Measurements from ENCODE around the gene MRTFA. TPM values are rescaled to one million over a fixed set of nuclear protein-coding genes. Genes with fewer than 3 reads are reported as not detected.
"Not testable (repeated sequence)": the region's sequence is repeated elsewhere in the genome, so short reads cannot be mapped to it uniquely, and the experiment has no call there.

Gene MRTFA
- total and polyA plus RNA-seq, 3 donors from 2014 or later: 59.5 to 162 (median 158) TPM

- DNase-seq: no peak
- H3K27ac ChIP-seq: no peak overlapping the region
- no peak for TF ChIP-seq POLR2A (IDR thresholded peaks at IDR 0.05)
- TF ChIP-seq CTCF (IDR thresholded peaks at IDR 0.05): no peak
- no peaks in the 10 kb centered on the region for H3K9me3 ChIP-seq
- intact Hi-C loops (cut with DNase I; ENCODE audit: low total_unique reads): no loop called here
- WGBS, 2 donors: 74 to 75% methylated on average over 5 of the region's 5 CpGs
- no peak overlapping the region for H3K4me3 ChIP-seq
- H3K36me3 ChIP-seq (ENCODE audit: low read depth, missing control alignments): no peaks in the 10 kb centered on the region
- H3K27me3 ChIP-seq: no peaks in the 10 kb centered on the region
- no peaks in the 10 kb centered on the region for H3K4me1 ChIP-seq
Measured at GRCh38 chr22:40387746-40388145, 248.8 kb downstream of the MRTFA start.

GRCh38 chr22:40385036-40385782, 251.3 kb downstream of the MRTFA start:
- Histone ChIP-seq H3K4me3 (no peak overlapping the region), H3K27me3 (no peaks in the 10 kb centered on the region), H3K4me1 (no peaks in the 10 kb centered on the region), H3K27ac (no peak overlapping the region), H3K9me3 (no peaks in the 10 kb centered on the region), H3K36me3 (ENCODE audit: low read depth, missing control alignments) (no peaks in the 10 kb centered on the region)
- intact Hi-C loops (cut with DNase I; ENCODE audit: low total_unique reads): no loop called here
- DNase-seq: no peak
- 83 to 89% methylated on average over 10 of the region's 10 CpGs for WGBS, 2 donors
- TF ChIP-seq CTCF (IDR thresholded peaks at IDR 0.05) (no peak), POLR2A (IDR thresholded peaks at IDR 0.05) (no peak)

- Histone ChIP-seq H3K4me3 (no peak overlapping the region), H3K27me3 (no peaks in the 10 kb centered on the region), H3K36me3 (ENCODE audit: low read depth, missing control alignments) (no peaks in the 10 kb centered on the region), H3K4me1 (no peaks in the 10 kb centered on the region), H3K9me3 (no peaks in the 10 kb centered on the region), H3K27ac (no peak overlapping the region)
- 63 to 71% methylated on average over 3 of the region's 3 CpGs for WGBS, 2 donors
- TF ChIP-seq CTCF (IDR thresholded peaks at IDR 0.05) (no peak), POLR2A (IDR thresholded peaks at IDR 0.05) (no peak)
- intact Hi-C loops (cut with DNase I; ENCODE audit: low total_unique reads): no loop called here
- DNase-seq: no peak
Measured at GRCh38 chr22:40383905-40384304, 252.6 kb downstream of the MRTFA start.

GRCh38 chr22:40381461-40381860, 255.1 kb downstream of the MRTFA start:
- TF ChIP-seq POLR2A (IDR thresholded peaks at IDR 0.05): no peak
- no peak for TF ChIP-seq CTCF (IDR thresholded peaks at IDR 0.05)
- Histone ChIP-seq H3K4me3 (no peak overlapping the region), H3K27me3 (no peaks in the 10 kb centered on the region), H3K9me3 (no peaks in the 10 kb centered on the region), H3K4me1 (no peaks in the 10 kb centered on the region), H3K27ac (no peak overlapping the region), H3K36me3 (ENCODE audit: low read depth, missing control alignments) (no peaks in the 10 kb centered on the region)
- intact Hi-C loops (cut with DNase I; ENCODE audit: low total_unique reads): no loop called here
- no peak for DNase-seq
- 91 to 96% methylated on average over 3 of the region's 3 CpGs for WGBS, 2 donors

GRCh38 chr22:40378448-40378847, 258.1 kb downstream of the MRTFA start:
- intact Hi-C loops (cut with DNase I; ENCODE audit: low total_unique reads); H3K27me3 ChIP-seq; H3K4me1 ChIP-seq; H3K27ac ChIP-seq; H3K4me3 ChIP-seq; H3K36me3 ChIP-seq (ENCODE audit: low read depth, missing control alignments); DNase-seq; H3K9me3 ChIP-seq: not testable (repeated sequence)
- WGBS, 2 donors: 91 to 95% methylated on average over 11 of the region's 11 CpGs
